ENCODE results near the gene SMTNL1. TPM values are rescaled to one million over a fixed set of nuclear protein-coding genes. Genes with fewer than 3 reads are reported as not detected.
A peak's percentile ranks its signal among the peaks of the same experiment; 100 is the strongest.

The SMTNL1 gene
- total and polyA plus RNA-seq, 2 experiments from 2014 or later = 0.89 TPM; not detected in 1

GRCh38 chr11:57546869-57547475 is 9.6 kb downstream of the SMTNL1 start:
- peaks cover 6% of the 10 kb centered on the region for H3K36me3 ChIP-seq
- TF ChIP-seq, protein P1, sequence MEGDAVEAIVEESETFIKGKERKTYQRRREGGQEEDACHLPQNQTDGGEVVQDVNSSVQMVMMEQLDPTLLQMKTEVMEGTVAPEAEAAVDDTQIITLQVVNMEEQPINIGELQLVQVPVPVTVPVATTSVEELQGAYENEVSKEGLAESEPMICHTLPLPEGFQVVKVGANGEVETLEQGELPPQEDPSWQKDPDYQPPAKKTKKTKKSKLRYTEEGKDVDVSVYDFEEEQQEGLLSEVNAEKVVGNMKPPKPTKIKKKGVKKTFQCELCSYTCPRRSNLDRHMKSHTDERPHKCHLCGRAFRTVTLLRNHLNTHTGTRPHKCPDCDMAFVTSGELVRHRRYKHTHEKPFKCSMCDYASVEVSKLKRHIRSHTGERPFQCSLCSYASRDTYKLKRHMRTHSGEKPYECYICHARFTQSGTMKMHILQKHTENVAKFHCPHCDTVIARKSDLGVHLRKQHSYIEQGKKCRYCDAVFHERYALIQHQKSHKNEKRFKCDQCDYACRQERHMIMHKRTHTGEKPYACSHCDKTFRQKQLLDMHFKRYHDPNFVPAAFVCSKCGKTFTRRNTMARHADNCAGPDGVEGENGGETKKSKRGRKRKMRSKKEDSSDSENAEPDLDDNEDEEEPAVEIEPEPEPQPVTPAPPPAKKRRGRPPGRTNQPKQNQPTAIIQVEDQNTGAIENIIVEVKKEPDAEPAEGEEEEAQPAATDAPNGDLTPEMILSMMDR (IDR thresholded peaks at IDR 0.05; ENCODE audit: low read depth, low read length) = peak; percentile 19
- peak in 1 of 2 donors; percentile 42 for DNase-seq (ENCODE audit: low read depth in 1 of 2, low spot score in 1 of 2)

GRCh38 chr11:57547854-57548377 is 10.5 kb downstream of the SMTNL1 start:
- Histone ChIP-seq H3K9me3 (ENCODE audit: low read depth) (no peaks in the 10 kb centered on the region), H3K36me3 (peaks cover 15% of the 10 kb centered on the region), H3K4me1 (ENCODE audit: low read depth) (no peaks in the 10 kb centered on the region), H3K27me3 (no peaks in the 10 kb centered on the region), H3K4me3 (no peak overlapping the region), H3K27ac (no peak overlapping the region)
- TF ChIP-seq, protein P1 (IDR thresholded peaks at IDR 0.05; ENCODE audit: low read depth, low read length) = no peak
- DNase-seq (ENCODE audit: low read depth in 1 of 2, low spot score in 1 of 2) = no peak

More at GRCh38 chr11:57546869-57547475, 9.6 kb downstream of the SMTNL1 start:
- H3K27me3 ChIP-seq = no peaks in the 10 kb centered on the region
- H3K9me3 ChIP-seq (ENCODE audit: low read depth) = no peaks in the 10 kb centered on the region
- H3K4me1 ChIP-seq (ENCODE audit: low read depth) = no peaks in the 10 kb centered on the region
- H3K4me3 ChIP-seq = no peak overlapping the region
- peak overlapping the region; percentile 15 for H3K27ac ChIP-seq

GRCh38 chr11:57549983-57550382 is 12.6 kb downstream of the SMTNL1 start:
- no peaks in the 10 kb centered on the region for H3K4me1 ChIP-seq (ENCODE audit: low read depth)
- H3K27me3 ChIP-seq = no peaks in the 10 kb centered on the region
- TF ChIP-seq, protein P1 (IDR thresholded peaks at IDR 0.05; ENCODE audit: low read depth, low read length) = no peak
- no peaks in the 10 kb centered on the region for H3K9me3 ChIP-seq (ENCODE audit: low read depth)
- H3K27ac ChIP-seq = peak overlapping the region; percentile 54
- H3K4me3 ChIP-seq = no peak overlapping the region
- DNase-seq (ENCODE audit: low read depth in 1 of 2, low spot score in 1 of 2) = no peak
- peaks cover 29% of the 10 kb centered on the region for H3K36me3 ChIP-seq

GRCh38 chr11:57551941-57552340 is 14.5 kb downstream of the SMTNL1 start:
- TF ChIP-seq, protein P1 (IDR thresholded peaks at IDR 0.05; ENCODE audit: low read depth, low read length) = no peak
- H3K36me3 ChIP-seq = peaks cover 32% of the 10 kb centered on the region

GRCh38 chr11:57552479-57552878 is 15.1 kb downstream of the SMTNL1 start:
- Histone ChIP-seq H3K27me3 (no peaks in the 10 kb centered on the region), H3K36me3 (peaks cover 32% of the 10 kb centered on the region), H3K4me3 (no peak overlapping the region), H3K27ac (no peak overlapping the region), H3K9me3 (ENCODE audit: low read depth) (no peaks in the 10 kb centered on the region), H3K4me1 (ENCODE audit: low read depth) (no peaks in the 10 kb centered on the region)
- TF ChIP-seq, protein P1 (IDR thresholded peaks at IDR 0.05; ENCODE audit: low read depth, low read length) = no peak
- no peak for DNase-seq (ENCODE audit: low read depth in 1 of 2, low spot score in 1 of 2)

More at GRCh38 chr11:57551941-57552340, 14.5 kb downstream of the SMTNL1 start:
- Histone ChIP-seq H3K27ac (no peak overlapping the region), H3K27me3 (no peaks in the 10 kb centered on the region), H3K4me3 (no peak overlapping the region), H3K4me1 (ENCODE audit: low read depth) (no peaks in the 10 kb centered on the region), H3K9me3 (ENCODE audit: low read depth) (no peaks in the 10 kb centered on the region)
- DNase-seq (ENCODE audit: low read depth in 1 of 2, low spot score in 1 of 2) = no peak

Data from cardiac muscle cell (in vitro differentiated cells and primary cell).